ENCODE data around the gene CDK14. TPM values are rescaled to one million over a fixed set of nuclear protein-coding genes. Genes with fewer than 3 reads are reported as not detected.

The CDK14 gene
- total and polyA plus RNA-seq, 4 donors: 4.2 to 12.4 (median 7.4) TPM

- no peak for DNase-seq (ENCODE audit: low spot score)
- Histone ChIP-seq H3K9ac (ENCODE audit: low read depth in 1 of 2, low read length in 2 of 2) (no peak overlapping the region), H3K4me1 (ENCODE audit: control insufficient read depth in 4 of 4, insufficient read depth in 4 of 4, low read length in 3 of 4) (no peaks in the 10 kb centered on the region), H3K4me3 (ENCODE audit: low read depth in 1 of 3, low read length in 3 of 3) (no peak overlapping the region), H3K36me3 (ENCODE audit: control insufficient read depth in 4 of 4, insufficient read depth in 3 of 4, low read depth in 1 of 4, low read length in 3 of 4) (no peaks in the 10 kb centered on the region), H3K27me3 (ENCODE audit: control insufficient read depth in 4 of 4, insufficient read depth in 4 of 4, low read length in 3 of 4) (no peaks in the 10 kb centered on the region), H3K27ac (ENCODE audit: low read depth in 1 of 2, low read length in 2 of 2) (no peak overlapping the region), H3K9me3 (ENCODE audit: control insufficient read depth in 4 of 4, low read length in 3 of 4) (no peaks in the 10 kb centered on the region)
- WGBS: 85% methylated on average over 9 of the region's 9 CpGs
- no peak for TF ChIP-seq NR2F2 (IDR thresholded peaks at IDR 0.05)
- no peak for TF ChIP-seq RXRA (IDR thresholded peaks at IDR 0.05)
- TF ChIP-seq, protein P1, sequence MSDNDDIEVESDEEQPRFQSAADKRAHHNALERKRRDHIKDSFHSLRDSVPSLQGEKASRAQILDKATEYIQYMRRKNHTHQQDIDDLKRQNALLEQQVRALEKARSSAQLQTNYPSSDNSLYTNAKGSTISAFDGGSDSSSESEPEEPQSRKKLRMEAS (IDR thresholded peaks at IDR 0.05): no peak
- no peak for TF ChIP-seq HNF4A (conservative IDR thresholded peaks at IDR 0.05)
- TF ChIP-seq YY1 (IDR thresholded peaks at IDR 0.05): no peak
- no peak for TF ChIP-seq JUND (IDR thresholded peaks at IDR 0.05)
- TF ChIP-seq HNF4G (IDR thresholded peaks at IDR 0.05): no peak
- TF ChIP-seq GABPA (IDR thresholded peaks at IDR 0.05 in 1 of 2, conservative IDR thresholded peaks at IDR 0.05 in 1 of 2): no peak
- no peak for TF ChIP-seq EGR1 (IDR thresholded peaks at IDR 0.05; ENCODE audit: low read depth in 2 of 2)
- TF ChIP-seq, protein P2, sequence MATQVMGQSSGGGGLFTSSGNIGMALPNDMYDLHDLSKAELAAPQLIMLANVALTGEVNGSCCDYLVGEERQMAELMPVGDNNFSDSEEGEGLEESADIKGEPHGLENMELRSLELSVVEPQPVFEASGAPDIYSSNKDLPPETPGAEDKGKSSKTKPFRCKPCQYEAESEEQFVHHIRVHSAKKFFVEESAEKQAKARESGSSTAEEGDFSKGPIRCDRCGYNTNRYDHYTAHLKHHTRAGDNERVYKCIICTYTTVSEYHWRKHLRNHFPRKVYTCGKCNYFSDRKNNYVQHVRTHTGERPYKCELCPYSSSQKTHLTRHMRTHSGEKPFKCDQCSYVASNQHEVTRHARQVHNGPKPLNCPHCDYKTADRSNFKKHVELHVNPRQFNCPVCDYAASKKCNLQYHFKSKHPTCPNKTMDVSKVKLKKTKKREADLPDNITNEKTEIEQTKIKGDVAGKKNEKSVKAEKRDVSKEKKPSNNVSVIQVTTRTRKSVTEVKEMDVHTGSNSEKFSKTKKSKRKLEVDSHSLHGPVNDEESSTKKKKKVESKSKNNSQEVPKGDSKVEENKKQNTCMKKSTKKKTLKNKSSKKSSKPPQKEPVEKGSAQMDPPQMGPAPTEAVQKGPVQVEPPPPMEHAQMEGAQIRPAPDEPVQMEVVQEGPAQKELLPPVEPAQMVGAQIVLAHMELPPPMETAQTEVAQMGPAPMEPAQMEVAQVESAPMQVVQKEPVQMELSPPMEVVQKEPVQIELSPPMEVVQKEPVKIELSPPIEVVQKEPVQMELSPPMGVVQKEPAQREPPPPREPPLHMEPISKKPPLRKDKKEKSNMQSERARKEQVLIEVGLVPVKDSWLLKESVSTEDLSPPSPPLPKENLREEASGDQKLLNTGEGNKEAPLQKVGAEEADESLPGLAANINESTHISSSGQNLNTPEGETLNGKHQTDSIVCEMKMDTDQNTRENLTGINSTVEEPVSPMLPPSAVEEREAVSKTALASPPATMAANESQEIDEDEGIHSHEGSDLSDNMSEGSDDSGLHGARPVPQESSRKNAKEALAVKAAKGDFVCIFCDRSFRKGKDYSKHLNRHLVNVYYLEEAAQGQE (IDR thresholded peaks at IDR 0.05): no peak
- TF ChIP-seq ATF3 (IDR thresholded peaks at IDR 0.05): no peak
- no peak for TF ChIP-seq TAF1 (conservative IDR thresholded peaks at IDR 0.05)
- TF ChIP-seq FOXA2 (IDR thresholded peaks at IDR 0.05): no peak
- TF ChIP-seq ZBTB33 (IDR thresholded peaks at IDR 0.05): no peak
- no peak for TF ChIP-seq RAD21 (IDR thresholded peaks at IDR 0.05)
- TF ChIP-seq, protein P3, sequence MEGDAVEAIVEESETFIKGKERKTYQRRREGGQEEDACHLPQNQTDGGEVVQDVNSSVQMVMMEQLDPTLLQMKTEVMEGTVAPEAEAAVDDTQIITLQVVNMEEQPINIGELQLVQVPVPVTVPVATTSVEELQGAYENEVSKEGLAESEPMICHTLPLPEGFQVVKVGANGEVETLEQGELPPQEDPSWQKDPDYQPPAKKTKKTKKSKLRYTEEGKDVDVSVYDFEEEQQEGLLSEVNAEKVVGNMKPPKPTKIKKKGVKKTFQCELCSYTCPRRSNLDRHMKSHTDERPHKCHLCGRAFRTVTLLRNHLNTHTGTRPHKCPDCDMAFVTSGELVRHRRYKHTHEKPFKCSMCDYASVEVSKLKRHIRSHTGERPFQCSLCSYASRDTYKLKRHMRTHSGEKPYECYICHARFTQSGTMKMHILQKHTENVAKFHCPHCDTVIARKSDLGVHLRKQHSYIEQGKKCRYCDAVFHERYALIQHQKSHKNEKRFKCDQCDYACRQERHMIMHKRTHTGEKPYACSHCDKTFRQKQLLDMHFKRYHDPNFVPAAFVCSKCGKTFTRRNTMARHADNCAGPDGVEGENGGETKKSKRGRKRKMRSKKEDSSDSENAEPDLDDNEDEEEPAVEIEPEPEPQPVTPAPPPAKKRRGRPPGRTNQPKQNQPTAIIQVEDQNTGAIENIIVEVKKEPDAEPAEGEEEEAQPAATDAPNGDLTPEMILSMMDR (IDR thresholded peaks at IDR 0.05; ENCODE audit: low read depth, low read length, missing input control): no peak
- no peak for TF ChIP-seq SP1 (IDR thresholded peaks at IDR 0.05)
- TF ChIP-seq FOXA1 (IDR thresholded peaks at IDR 0.05): no peak
Observed at GRCh38 chr7:91005841-91006240, 409.7 kb downstream of the CDK14 start.
